Measurements from ENCODE around the gene TPSD1.
"Not testable (repeated sequence)": the region's sequence is repeated elsewhere in the genome, so short reads cannot be mapped to it uniquely, and the experiment has no call there.

TPSD1 gene

GRCh38 chr16:1247903-1248537 lies 7.8 kb upstream of the TPSD1 start:
- H3K9me3 Mint-ChIP-seq, H3K36me3 Mint-ChIP-seq, H3K4me3 Mint-ChIP-seq, H3K4me1 Mint-ChIP-seq, H3K27ac Mint-ChIP-seq, H3K27me3 Mint-ChIP-seq: not testable (repeated sequence)

- not testable (repeated sequence) for H3K4me1 Mint-ChIP-seq, H3K4me3 Mint-ChIP-seq, H3K36me3 Mint-ChIP-seq, H3K9me3 Mint-ChIP-seq, H3K27me3 Mint-ChIP-seq, H3K27ac Mint-ChIP-seq
These were observed 6.7 kb upstream of the TPSD1 start for GRCh38 chr16:1249031-1249755.

- H3K36me3 Mint-ChIP-seq, H3K27ac Mint-ChIP-seq, H3K9me3 Mint-ChIP-seq, H3K4me3 Mint-ChIP-seq, H3K4me1 Mint-ChIP-seq, H3K27me3 Mint-ChIP-seq: not testable (repeated sequence)
These were observed 2.0 kb upstream of the TPSD1 start for GRCh38 chr16:1253701-1254364.

GRCh38 chr16:1254821-1255220 lies 1.0 kb upstream of the TPSD1 start:
- not testable (repeated sequence) for H3K27ac Mint-ChIP-seq, H3K4me3 Mint-ChIP-seq, H3K9me3 Mint-ChIP-seq, H3K27me3 Mint-ChIP-seq, H3K4me1 Mint-ChIP-seq, H3K36me3 Mint-ChIP-seq

- H3K4me3 Mint-ChIP-seq, H3K4me1 Mint-ChIP-seq, H3K36me3 Mint-ChIP-seq, H3K27ac Mint-ChIP-seq, H3K9me3 Mint-ChIP-seq: not testable (repeated sequence)
- peaks cover 10% of the 10 kb centered on the region for H3K27me3 Mint-ChIP-seq
These were observed 516 bp downstream of the TPSD1 start for GRCh38 chr16:1256296-1256873.

- no peaks in the 10 kb centered on the region for H3K36me3 Mint-ChIP-seq
- H3K4me1 Mint-ChIP-seq: peaks cover 4% of the 10 kb centered on the region
- no peaks in the 10 kb centered on the region for H3K9me3 Mint-ChIP-seq
- H3K4me3 Mint-ChIP-seq: no peak overlapping the region
- H3K27ac Mint-ChIP-seq: no peak overlapping the region
- H3K27me3 Mint-ChIP-seq: peaks cover 13% of the 10 kb centered on the region
These were observed 1.0 kb downstream of the TPSD1 start for GRCh38 chr16:1256874-1257322.

GRCh38 chr16:1257561-1258224 lies 1.8 kb downstream of the TPSD1 start:
- Mint-ChIP-seq H3K36me3 (no peaks in the 10 kb centered on the region), H3K4me3 (no peak overlapping the region), H3K27ac (no peak overlapping the region), H3K9me3 (no peaks in the 10 kb centered on the region), H3K4me1 (peaks cover 4% of the 10 kb centered on the region), H3K27me3 (peaks cover 17% of the 10 kb centered on the region)

- Mint-ChIP-seq H3K27me3 (peaks cover 17% of the 10 kb centered on the region), H3K4me3 (no peak overlapping the region), H3K4me1 (peaks cover 4% of the 10 kb centered on the region), H3K27ac (no peak overlapping the region), H3K9me3 (no peaks in the 10 kb centered on the region), H3K36me3 (no peaks in the 10 kb centered on the region)
These were observed 2.3 kb downstream of the TPSD1 start for GRCh38 chr16:1258225-1258600.

GRCh38 chr16:1258906-1259759 lies 3.3 kb downstream of the TPSD1 start:
- peaks cover 17% of the 10 kb centered on the region for H3K27me3 Mint-ChIP-seq
- no peaks in the 10 kb centered on the region for H3K9me3 Mint-ChIP-seq
- peaks cover 4% of the 10 kb centered on the region for H3K4me1 Mint-ChIP-seq
- peak overlapping the region; percentile 12 for H3K4me3 Mint-ChIP-seq
- no peaks in the 10 kb centered on the region for H3K36me3 Mint-ChIP-seq
- H3K27ac Mint-ChIP-seq: no peak overlapping the region

GRCh38 chr16:1259760-1260068 lies 3.8 kb downstream of the TPSD1 start:
- Mint-ChIP-seq H3K4me1 (peaks cover 4% of the 10 kb centered on the region), H3K27ac (no peak overlapping the region), H3K9me3 (no peaks in the 10 kb centered on the region), H3K27me3 (peaks cover 17% of the 10 kb centered on the region), H3K4me3 (no peak overlapping the region), H3K36me3 (no peaks in the 10 kb centered on the region)

- H3K27me3 Mint-ChIP-seq: peaks cover 17% of the 10 kb centered on the region
- peaks cover 4% of the 10 kb centered on the region for H3K4me1 Mint-ChIP-seq
- H3K4me3 Mint-ChIP-seq: no peak overlapping the region
- H3K9me3 Mint-ChIP-seq: no peaks in the 10 kb centered on the region
- H3K36me3 Mint-ChIP-seq: no peaks in the 10 kb centered on the region
- no peak overlapping the region for H3K27ac Mint-ChIP-seq
These were observed 4.3 kb downstream of the TPSD1 start for GRCh38 chr16:1260101-1260680.

- H3K36me3 Mint-ChIP-seq: no peaks in the 10 kb centered on the region
- H3K4me3 Mint-ChIP-seq: no peak overlapping the region
- peaks cover 4% of the 10 kb centered on the region for H3K4me1 Mint-ChIP-seq
- no peak overlapping the region for H3K27ac Mint-ChIP-seq
- no peaks in the 10 kb centered on the region for H3K9me3 Mint-ChIP-seq
- peaks cover 17% of the 10 kb centered on the region for H3K27me3 Mint-ChIP-seq
These were observed 5.4 kb downstream of the TPSD1 start for GRCh38 chr16:1261131-1261892.

- peaks cover 4% of the 10 kb centered on the region for H3K4me1 Mint-ChIP-seq
- no peak overlapping the region for H3K4me3 Mint-ChIP-seq
- H3K9me3 Mint-ChIP-seq: no peaks in the 10 kb centered on the region
- no peaks in the 10 kb centered on the region for H3K36me3 Mint-ChIP-seq
- peaks cover 17% of the 10 kb centered on the region for H3K27me3 Mint-ChIP-seq
- no peak overlapping the region for H3K27ac Mint-ChIP-seq
These were observed 6.5 kb downstream of the TPSD1 start for GRCh38 chr16:1262210-1262845.

GRCh38 chr16:1262846-1263221 lies 7.0 kb downstream of the TPSD1 start:
- H3K36me3 Mint-ChIP-seq: no peaks in the 10 kb centered on the region
- peaks cover 4% of the 10 kb centered on the region for H3K4me1 Mint-ChIP-seq
- peaks cover 17% of the 10 kb centered on the region for H3K27me3 Mint-ChIP-seq
- no peak overlapping the region for H3K27ac Mint-ChIP-seq
- no peaks in the 10 kb centered on the region for H3K9me3 Mint-ChIP-seq
- H3K4me3 Mint-ChIP-seq: no peak overlapping the region

All from activated naive CD4-positive, alpha-beta T cell treated with anti-CD3 and anti-CD28 coated beads, Interleukin-2, amount 50 U/mL, for 24 hours (primary cell).